ENCODE results near the gene WWOX. TPM values are rescaled to one million over a fixed set of nuclear protein-coding genes. Genes with fewer than 3 reads are reported as not detected.

Gene WWOX
- total RNA-seq, 1 experiment from 2014 or later: 35.6 TPM

- H3F3A ChIP-seq (ENCODE audit: insufficient read depth, low read depth): no peaks in the 10 kb centered on the region
- H3K4me2 ChIP-seq: no peak overlapping the region
- ChIA-PET CTCF (no interaction called here), POLR2A (ENCODE audit: unreplicated experiment) (no interaction called here)
- no peak for DNase-seq
- no peaks in the 10 kb centered on the region for H3K4me1 ChIP-seq (replicated peaks; ENCODE audit: insufficient read depth)
- no peaks in the 10 kb centered on the region for H4K20me1 ChIP-seq (ENCODE audit: insufficient read depth)
- no peak overlapping the region for H2AFZ ChIP-seq
- no peaks in the 10 kb centered on the region for H3K9me2 ChIP-seq (ENCODE audit: insufficient read depth)
- H3K27ac ChIP-seq: no peak overlapping the region
- H3K9me3 ChIP-seq (ENCODE audit: insufficient read depth, low read depth): no peaks in the 10 kb centered on the region
- no peaks in the 10 kb centered on the region for H3K79me2 ChIP-seq (ENCODE audit: low read depth)
- TF ChIP-seq CTCF (conservative IDR thresholded peaks at IDR 0.05): no peak
- no peak for TF ChIP-seq EZH2 (IDR thresholded peaks at IDR 0.05; ENCODE audit: low read depth)
- H3K27me3 ChIP-seq (ENCODE audit: insufficient read depth, low read depth): no peaks in the 10 kb centered on the region
- no peak overlapping the region for H3K4me3 ChIP-seq
- intact Hi-C loops (cut with micrococcal nuclease; ENCODE audit: unreplicated experiment): no loop called here
- no peaks in the 10 kb centered on the region for H3K36me3 ChIP-seq (ENCODE audit: low read depth)
- BruUV-seq (replicated peaks): no TSS peak
Observed at GRCh38 chr16:78257376-78257728, 157.9 kb downstream of the WWOX start.

- no peak overlapping the region for H3K27ac ChIP-seq
- no peaks in the 10 kb centered on the region for H3K9me3 ChIP-seq (ENCODE audit: insufficient read depth, low read depth)
- H4K20me1 ChIP-seq (ENCODE audit: insufficient read depth): no peaks in the 10 kb centered on the region
- H3K36me3 ChIP-seq (ENCODE audit: low read depth): no peaks in the 10 kb centered on the region
- no peak overlapping the region for H3K4me3 ChIP-seq
- H3K4me1 ChIP-seq (replicated peaks; ENCODE audit: insufficient read depth): no peaks in the 10 kb centered on the region
- H3K9me2 ChIP-seq (ENCODE audit: insufficient read depth): no peaks in the 10 kb centered on the region
- POLR2A ChIA-PET (ENCODE audit: unreplicated experiment): no interaction called here
- H3K27me3 ChIP-seq (ENCODE audit: insufficient read depth, low read depth): no peaks in the 10 kb centered on the region
- BruUV-seq (replicated peaks): no TSS peak
- no peaks in the 10 kb centered on the region for H3K79me2 ChIP-seq (ENCODE audit: low read depth)
- H2AFZ ChIP-seq: no peak overlapping the region
- H3F3A ChIP-seq (ENCODE audit: insufficient read depth, low read depth): no peaks in the 10 kb centered on the region
- TF ChIP-seq EZH2 (IDR thresholded peaks at IDR 0.05; ENCODE audit: low read depth) (no peak), CTCF (conservative IDR thresholded peaks at IDR 0.05) (no peak)
- no peak for DNase-seq
- no peak overlapping the region for H3K4me2 ChIP-seq
- CTCF ChIA-PET: interaction anchor here (0.6 kb wide), 1 partner anchor 76 kb away, joined by 3 read pairs; no protein-coding TSS in a partner anchor
- intact Hi-C loops (cut with micrococcal nuclease; ENCODE audit: unreplicated experiment): no loop called here
Observed at GRCh38 chr16:78258375-78259065, 159.1 kb downstream of the WWOX start.

- Histone ChIP-seq H3K36me3 (ENCODE audit: low read depth) (no peaks in the 10 kb centered on the region), H2AFZ (no peak overlapping the region), H3K27ac (no peak overlapping the region), H3K4me3 (no peak overlapping the region), H3K4me1 (replicated peaks; ENCODE audit: insufficient read depth) (no peaks in the 10 kb centered on the region), H4K20me1 (ENCODE audit: insufficient read depth) (no peaks in the 10 kb centered on the region), H3K9me3 (ENCODE audit: insufficient read depth, low read depth) (no peaks in the 10 kb centered on the region), H3K79me2 (ENCODE audit: low read depth) (no peaks in the 10 kb centered on the region), H3K4me2 (no peak overlapping the region), H3K27me3 (ENCODE audit: insufficient read depth, low read depth) (no peaks in the 10 kb centered on the region), H3F3A (ENCODE audit: insufficient read depth, low read depth) (no peaks in the 10 kb centered on the region), H3K9me2 (ENCODE audit: insufficient read depth) (no peaks in the 10 kb centered on the region)
- intact Hi-C loops (cut with micrococcal nuclease; ENCODE audit: unreplicated experiment): no loop called here
- no peak for DNase-seq
- BruUV-seq (replicated peaks): no TSS peak
- ChIA-PET POLR2A (ENCODE audit: unreplicated experiment) (no interaction called here), CTCF (no interaction called here)
- no peak for TF ChIP-seq CTCF (conservative IDR thresholded peaks at IDR 0.05)
- TF ChIP-seq EZH2 (IDR thresholded peaks at IDR 0.05; ENCODE audit: low read depth): no peak
Observed at GRCh38 chr16:78259873-78260272, 160.4 kb downstream of the WWOX start.

All from PC-9 (cell line).